H1 (cell line): ENCODE results near the gene BAHD1. TPM values are rescaled to one million over a fixed set of nuclear protein-coding genes. Genes with fewer than 3 reads are reported as not detected.

Source experiments
- CTCF ChIA-PET: fragments of 300-600 bp; sonication (Branson Sonifier 250); formaldehyde crosslinking; loops from one replicate; lab custom pipeline; 2021; ENCODE audit not compliant: partially characterized antibody; lab: Charles Lee
- POLR2A ChIA-PET: fragments of 300-600 bp; sonication (Branson Sonifier 250); formaldehyde crosslinking; loops from one replicate; lab custom pipeline; 2021; ENCODE audit warnings: inconsistent platforms; ENCODE audit not compliant: partially characterized antibody; lab: Charles Lee
- DNase-seq, 2 experiments: peaks; one replicate each; pipeline versions ENCODE4 v3.0.0 to v3.0.0-alpha.2; 2010 to 2022; ENCODE audit warnings: low spot score in 2 of 2, low read depth in 1 of 2, mixed read lengths in 1 of 2
- FAIRE-seq: peaks from 2 replicates; lab custom pipeline; 2011; peaks lifted over from hg19 to GRCh38; lab: Jason Lieb, UNC
- H2AFZ ChIP-seq: 2 replicates; pipeline ENCODE4 v1.8.1; 2012; ENCODE audit warnings: low read length, inconsistent platforms
- H2AK5ac ChIP-seq: 2 replicates; pipeline ENCODE4 v1.6.1; 2013; ENCODE audit warnings: low read depth, low read length
- H2BK120ac ChIP-seq: replicated peaks from 2 replicates; pipeline ENCODE3; 2013; ENCODE audit warnings: low read depth, low read length, inconsistent platforms
- H2BK12ac ChIP-seq: 2 replicates; pipeline ENCODE4 v1.6.1; 2013; ENCODE audit warnings: low read depth, low read length
- H2BK15ac ChIP-seq: 2 replicates; pipeline ENCODE4 v1.6.1; 2013; ENCODE audit warnings: low read length
- H2BK20ac ChIP-seq: 2 replicates; pipeline ENCODE4 v1.6.1; 2013; ENCODE audit warnings: low read length
- H2BK5ac ChIP-seq: 2 replicates; pipeline ENCODE4 v1.6.1; 2013; ENCODE audit warnings: low read depth, low read length
- H3K14ac ChIP-seq: 2 replicates; pipeline ENCODE4 v1.6.1; 2013; ENCODE audit warnings: inconsistent platforms; ENCODE audit not compliant: insufficient read length
- H3K18ac ChIP-seq: 2 replicates; pipeline ENCODE4 v1.6.1; 2013; ENCODE audit warnings: low read length; ENCODE audit errors: extremely low read depth
- H3K23ac ChIP-seq: 2 replicates; pipeline ENCODE4 v1.6.1; 2013; ENCODE audit warnings: inconsistent platforms; ENCODE audit not compliant: insufficient read length
- H3K23me2 ChIP-seq: 2 replicates; pipeline ENCODE4 v1.6.1; 2013; ENCODE audit warnings: low read depth, low read length
- H3K27ac ChIP-seq: 2 replicates; pipeline ENCODE4 v1.6.1; 2011; ENCODE audit warnings: low read depth, low read length, inconsistent platforms
- H3K27me3 ChIP-seq, 4 experiments: replicated peaks in 1 of 4; 1 replicate in 1 of 4; 2 replicates in 3 of 4; pipeline versions ENCODE4 v1.6.1 to v1.8.1; 2011 to 2013; ENCODE audit warnings: low read length in 3 of 4, mild to moderate bottlenecking in 3 of 4, inconsistent platforms in 2 of 4, mixed read lengths in 2 of 4, moderate library complexity in 1 of 4; ENCODE audit not compliant: control insufficient read depth in 3 of 4, insufficient read depth in 3 of 4; ENCODE audit errors: extremely low read depth in 1 of 4
- H3K36me3 ChIP-seq, 4 experiments: 2 replicates each; pipeline versions ENCODE4 v1.6.1 to v1.8.1; 2011 to 2013; ENCODE audit warnings: mild to moderate bottlenecking in 4 of 4, low read length in 3 of 4, moderate library complexity in 2 of 4, control low read depth in 1 of 4, inconsistent platforms in 1 of 4; ENCODE audit not compliant: insufficient read depth in 4 of 4, control insufficient read depth in 2 of 4
- H3K4ac ChIP-seq: replicated peaks from 2 replicates; pipeline ENCODE3; 2013; ENCODE audit warnings: low read length, low read depth, mixed read lengths, inconsistent platforms; ENCODE audit not compliant: insufficient read length
- H3K4me1 ChIP-seq, 4 experiments: replicated peaks in 1 of 4; 1 replicate in 1 of 4; 2 replicates in 3 of 4; pipeline versions ENCODE4 v1.6.1 to v1.8.1; 2011 to 2013; ENCODE audit warnings: low read length in 3 of 4, inconsistent platforms in 2 of 4, mixed read lengths in 1 of 4; ENCODE audit not compliant: insufficient read depth in 4 of 4, control insufficient read depth in 3 of 4
- H3K4me2 ChIP-seq, 2 experiments: 2 replicates each; pipeline versions ENCODE4 v1.6.1 to v1.8.1; 2011 to 2013; ENCODE audit warnings: low read depth in 2 of 2, low read length in 2 of 2, control low read depth in 1 of 2, inconsistent platforms in 1 of 2, mild to moderate bottlenecking in 1 of 2; ENCODE audit not compliant: insufficient read depth in 1 of 2
- H3K4me3 ChIP-seq, 4 experiments: fragments of 200-600, 300-600 bp in 1 of 4; sonication (generic), shearing (Covaris generic), sonication (Bioruptor Twin) in 1 of 4; 2 replicates each; pipeline versions ENCODE4 v1.5.1 to v1.8.1; 2011 to 2016; ENCODE audit warnings: low read length in 4 of 4, low read depth in 3 of 4, control low read depth in 2 of 4, inconsistent platforms in 2 of 4, mild to moderate bottlenecking in 2 of 4, mixed read lengths in 1 of 4, moderate library complexity in 1 of 4; ENCODE audit not compliant: insufficient read depth in 2 of 4; ENCODE audit errors: extremely low read depth in 1 of 4
- H3K56ac ChIP-seq: replicated peaks from 2 replicates; pipeline ENCODE3; 2013; ENCODE audit warnings: low read depth, mild to moderate bottlenecking, mixed read lengths, low read length, inconsistent platforms; ENCODE audit not compliant: insufficient read length
- H3K79me1 ChIP-seq: 2 replicates; pipeline ENCODE4 v1.6.1; 2013; ENCODE audit warnings: low read depth, low read length, control low read depth
- H3K79me2 ChIP-seq, 2 experiments: 2 replicates each; pipeline versions ENCODE4 v1.6.1 to v1.8.1; 2012 to 2013; ENCODE audit warnings: low read length in 2 of 2, mild to moderate bottlenecking in 2 of 2, inconsistent platforms in 1 of 2; ENCODE audit not compliant: insufficient read depth in 2 of 2, control insufficient read depth in 1 of 2
- H3K9ac ChIP-seq, 4 experiments: replicated peaks in 1 of 4; 1 replicate in 1 of 4; 2 replicates in 3 of 4; pipeline versions ENCODE4 v1.6.1 to v1.8.1; 2011 to 2013; ENCODE audit warnings: low read depth in 3 of 4, low read length in 3 of 4, control low read depth in 2 of 4, mild to moderate bottlenecking in 2 of 4, moderate library complexity in 2 of 4, inconsistent platforms in 1 of 4; ENCODE audit errors: extremely low read depth in 1 of 4
- H3K9me3 ChIP-seq, 2 experiments: 2 replicates each; pipeline versions ENCODE4 v1.6.1 to v1.8.1; 2012 to 2013; ENCODE audit warnings: mild to moderate bottlenecking in 2 of 2, moderate library complexity in 2 of 2, control low read depth in 1 of 2, inconsistent platforms in 1 of 2, low read depth in 1 of 2, low read length in 1 of 2, mixed read lengths in 1 of 2; ENCODE audit not compliant: insufficient read depth in 2 of 2
- H4K20me1 ChIP-seq, 2 experiments: replicated peaks in 1 of 2; 2 replicates each; pipeline versions ENCODE3 to v1.8.1; 2011 to 2013; ENCODE audit warnings: inconsistent platforms in 2 of 2, low read length in 2 of 2, mild to moderate bottlenecking in 1 of 2; ENCODE audit not compliant: insufficient read depth in 2 of 2, control insufficient read depth in 1 of 2
- H4K5ac ChIP-seq: 2 replicates; pipeline ENCODE4 v1.6.1; 2013; ENCODE audit warnings: low read length, low read depth, mixed read lengths, inconsistent platforms; ENCODE audit not compliant: insufficient read length
- H4K8ac ChIP-seq: 2 replicates; pipeline ENCODE4 v1.8.0; 2013; ENCODE audit warnings: mild to moderate bottlenecking, moderate library complexity, low read length, inconsistent platforms; ENCODE audit not compliant: insufficient read depth; ENCODE audit errors: extremely low read depth
- H4K91ac ChIP-seq: replicated peaks from 2 replicates; pipeline ENCODE3; 2013; ENCODE audit warnings: low read length, mixed read lengths, inconsistent platforms; ENCODE audit not compliant: insufficient read length
- BACH1 ChIP-seq: IDR thresholded peaks from 2 replicates; pipeline ENCODE4 v1.6.1; 2012; ENCODE audit warnings: low read length, improper control_type of control experiment
- CEBPB ChIP-seq: IDR thresholded peaks from 2 replicates; pipeline ENCODE4 v1.6.1; 2012; ENCODE audit warnings: low read depth, low read length
- SAP30 ChIP-seq: fragments of 300-600 bp; sonication (generic); IDR thresholded peaks from 2 replicates; pipeline ENCODE4 v1.7.1; 2012; ENCODE audit warnings: low read length, moderate library complexity, mild to moderate bottlenecking, inconsistent platforms; ENCODE audit not compliant: insufficient read depth, insufficient replicate concordance
- WGBS, 2 experiments: shearing (Covaris generic) in 1 of 2; methylation state at CpG; one replicate each; pipeline versions ENCODE4 v1.1.6 to v1.1.7; 2013 to 2015; ENCODE audit warnings: low lambda C conversion rate in 2 of 2, mixed read lengths in 2 of 2, inconsistent platforms in 1 of 2, low coverage in 1 of 2, missing lambda C conversion rate in 1 of 2; ENCODE audit not compliant: insufficient replicate concordance in 2 of 2, insufficient coverage in 1 of 2, insufficient read length in 1 of 2; ENCODE audit errors: extremely low coverage in 1 of 2, missing lambda C conversion rate in 1 of 2; 5-methylcytosine and 5-hydroxymethylcytosine counted together
- polyA plus RNA-seq, 7 experiments: library from polyadenylated mRNA; depleted of rRNA in 3 of 7; stranded (reverse) in 5 of 7; unstranded in 2 of 7; fragments of >200 nt in 5 of 7; fragments of 200-250 nt in 2 of 7; gene quantifications; 1 replicate in 5 of 7; 2 replicates in 1 of 7; 4 replicates in 1 of 7; pipeline versions ENCODE4 v1.2.1 to v1.2.3, GENCODE V29; 2011 to 2013; ENCODE audit warnings: missing spikeins in 2 of 7, mixed read lengths in 2 of 7
- total RNA-seq: library from RNA; stranded (reverse); fragmentation: NEBNext Ultra II Directional; extraction: Animal tissue kit (Norgen Biotek cat#: 25700); gene quantifications from 2 replicates; pipeline ENCODE4 v1.2.1, GENCODE V29; 2021
- TF ChIP-seq, protein P1 (sequence below): IDR thresholded peaks from 2 replicates; pipeline ENCODE4 v1.6.1; 2011; ENCODE audit warnings: low read depth, mild to moderate bottlenecking, low read length; ENCODE audit not compliant: insufficient read depth

BAHD1 gene
- total and polyA plus RNA-seq, 2 of the 8 experiments (the other 6 are each of a cell fraction or from before 2014, with no cell fraction given), result 15.0 to 38.9 TPM

DNA sequence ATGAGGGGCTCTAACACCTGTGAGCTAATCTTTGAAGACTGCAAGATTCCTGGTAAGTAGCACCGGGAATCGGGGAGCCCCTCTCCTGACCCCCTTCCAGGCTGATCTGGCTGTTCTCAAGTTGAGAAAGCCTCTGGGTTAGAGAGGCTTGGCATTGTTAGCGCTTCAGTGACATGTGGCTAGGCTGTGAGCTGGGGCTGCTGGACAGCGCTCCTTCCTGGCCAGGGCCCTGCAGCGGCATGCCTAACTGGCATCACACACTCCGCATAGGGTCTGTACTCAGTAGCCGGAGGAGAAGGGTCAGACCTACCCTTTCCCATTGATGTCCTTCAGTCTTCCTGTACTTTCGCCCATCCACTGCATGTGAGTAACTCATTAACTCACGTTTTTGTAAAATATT lies 27.7 kb upstream of the BAHD1 start:
- Histone ChIP-seq H2BK12ac (no peak overlapping the region), H2AFZ (no peak overlapping the region), H2BK20ac (no peak overlapping the region), H3K36me3 (peaks cover 43 to 86% (median 70%) of the 10 kb centered on the region in 4 experiments), H3K4me1 (no peaks in the 10 kb centered on the region), H3K4me3 (no peak overlapping the region), H3K27me3 (no peaks in the 10 kb centered on the region), H3K79me2 (0 out of 4 replicates have a peak, but pooled peaks cover 0 to 2% of the 10 kb centered on the region in 2 experiments), H3K27ac (no peak overlapping the region), H2BK5ac (no peak overlapping the region), H2BK120ac (no peak overlapping the region), H3K56ac (no peak overlapping the region), H3K14ac (no peak overlapping the region), H4K8ac (no peak overlapping the region), H4K5ac (no peak overlapping the region), H3K9me3 (no peaks in the 10 kb centered on the region), H4K91ac (no peak overlapping the region), H3K79me1 (no peaks in the 10 kb centered on the region), H3K23me2 (no peaks in the 10 kb centered on the region), H3K4ac (no peak overlapping the region), H2AK5ac (no peak overlapping the region), H2BK15ac (no peak overlapping the region), H3K23ac (no peak overlapping the region), H3K18ac (no peak overlapping the region), H4K20me1 (peaks cover 0 to 10% of the 10 kb centered on the region in 2 experiments), H3K4me2 (no peak overlapping the region), H3K9ac (no peak overlapping the region)
- no peak for FAIRE-seq
- CTCF ChIA-PET, result interaction anchor here (0.8 to 16.2 kb wide), 5 partner anchors 9 to 103 kb away, joined by 3 to 184 read pairs (median 6); partner anchors contain the start of gene CCDC9B
- no peak for DNase-seq
- WGBS, 2 experiments, result 91% methylated on average over 9 of the region's 9 CpGs; no CpG with 5 or more reads in 1 of the 2 experiments
- POLR2A ChIA-PET, result interaction anchor here (0.8 to 1.9 kb wide), 6 partner anchors 10 to 43 kb away, joined by 3 to 4 read pairs (median 4); partner anchors contain the start of gene KNSTRN
- no peak for TF ChIP-seq SAP30
- no peak for TF ChIP-seq BACH1
- TF ChIP-seq, protein P1, sequence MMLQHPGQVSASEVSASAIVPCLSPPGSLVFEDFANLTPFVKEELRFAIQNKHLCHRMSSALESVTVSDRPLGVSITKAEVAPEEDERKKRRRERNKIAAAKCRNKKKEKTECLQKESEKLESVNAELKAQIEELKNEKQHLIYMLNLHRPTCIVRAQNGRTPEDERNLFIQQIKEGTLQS, result no peak
- TF ChIP-seq CEBPB, result no peak
